IMR-90 (cell line): ENCODE measurements around the gene B3GAT2. TPM values are rescaled to one million over a fixed set of nuclear protein-coding genes. Genes with fewer than 3 reads are reported as not detected.

Experiments used
- ATAC-seq: fragments of 200-7000 bp; cut with Tn5 transposase; 2 replicates; pipeline ENCODE4 v1.9.1; 2020; ENCODE audit warnings: low read depth, mild to moderate bottlenecking, moderate library complexity
- BruUV-seq: library from RNA; stranded (reverse); fragments of 400-500 nt; replicated peaks from 2 replicates; lab custom pipeline; 2021; lab: Mats Ljungman, UMichigan
- CTCF ChIA-PET: fragments of 300-600 bp; formaldehyde crosslinking; extraction: SDS; loops from one replicate; lab custom pipeline; 2021; ENCODE audit warnings: antibody characterized with exemption; lab: Yijun Ruan, JAX
- POLR2A ChIA-PET: fragments of 300-600 bp; sonication (Branson Sonifier 250); formaldehyde crosslinking; loops from one replicate; lab custom pipeline; 2022; ENCODE audit warnings: antibody characterized with exemption; ENCODE audit not compliant: unreplicated experiment; lab: Charles Lee
- DNase-seq: peaks from one replicate; pipeline ENCODE4 v3.0.0; 2013
- H2AFZ ChIP-seq: replicated peaks from 2 replicates; pipeline ENCODE3; 2013; ENCODE audit warnings: low read length, mild to moderate bottlenecking; ENCODE audit not compliant: poor library complexity
- H2AK5ac ChIP-seq: 2 replicates; pipeline ENCODE4 v1.6.1; 2013; ENCODE audit warnings: low read depth, low read length, inconsistent platforms
- H2AK9ac ChIP-seq: replicated peaks from 2 replicates; pipeline ENCODE3; 2013; ENCODE audit warnings: mild to moderate bottlenecking, low read depth, low read length, moderate library complexity; ENCODE audit not compliant: poor library complexity
- H2BK120ac ChIP-seq: 2 replicates; pipeline ENCODE4 v1.6.1; 2013; ENCODE audit warnings: low read depth, low read length, inconsistent platforms
- H2BK15ac ChIP-seq: 3 replicates; pipeline ENCODE4 v1.6.1; 2013; ENCODE audit warnings: low read depth, low read length, inconsistent platforms
- H2BK20ac ChIP-seq: 2 replicates; pipeline ENCODE4 v1.6.1; 2013; ENCODE audit warnings: low read depth, mild to moderate bottlenecking, inconsistent platforms, low read length, moderate library complexity
- H2BK5ac ChIP-seq: 2 replicates; pipeline ENCODE4 v1.6.1; 2013; ENCODE audit warnings: mild to moderate bottlenecking, low read depth, low read length, inconsistent platforms; ENCODE audit not compliant: poor library complexity, severe bottlenecking
- H3K14ac ChIP-seq: replicated peaks from 2 replicates; pipeline ENCODE4 v1.6.1; 2013; ENCODE audit warnings: low read depth, low read length, inconsistent platforms
- H3K18ac ChIP-seq: 2 replicates; pipeline ENCODE4 v1.6.1; 2013; ENCODE audit warnings: low read depth, low read length, control low read depth
- H3K23ac ChIP-seq: 2 replicates; pipeline ENCODE4 v1.6.1; 2013; ENCODE audit warnings: low read depth, low read length, inconsistent platforms
- H3K27ac ChIP-seq: 2 replicates; pipeline ENCODE4 v1.5.1; 2013; ENCODE audit warnings: mild to moderate bottlenecking, control low read depth, low read length; ENCODE audit not compliant: insufficient read depth
- H3K27me3 ChIP-seq: 2 replicates; pipeline ENCODE4 v1.6.1; 2013; ENCODE audit warnings: low read length; ENCODE audit not compliant: control insufficient read depth, insufficient read depth
- H3K36me3 ChIP-seq: 2 replicates; pipeline ENCODE4 v1.6.1; 2013; ENCODE audit warnings: low read length, mixed read lengths; ENCODE audit not compliant: control insufficient read depth, insufficient read depth
- H3K4ac ChIP-seq: 2 replicates; pipeline ENCODE4 v1.6.1; 2013; ENCODE audit warnings: low read depth, low read length, inconsistent platforms
- H3K4me1 ChIP-seq: 2 replicates; pipeline ENCODE4 v1.6.1; 2013; ENCODE audit warnings: low read length, mixed read lengths; ENCODE audit not compliant: control insufficient read depth, insufficient read depth
- H3K4me2 ChIP-seq: 2 replicates; pipeline ENCODE4 v1.6.1; 2013; ENCODE audit warnings: low read depth, mild to moderate bottlenecking, control low read depth, low read length, moderate library complexity
- H3K4me3 ChIP-seq: 2 replicates; pipeline ENCODE4 v1.5.1; 2013; ENCODE audit warnings: low read depth, mild to moderate bottlenecking, control low read depth, low read length, moderate library complexity; ENCODE audit not compliant: insufficient read depth
- H3K56ac ChIP-seq: 2 replicates; pipeline ENCODE4 v1.6.1; 2013; ENCODE audit warnings: low read length, inconsistent platforms; ENCODE audit not compliant: insufficient read depth; ENCODE audit errors: extremely low read depth
- H3K79me1 ChIP-seq, 2 experiments: 2 replicates each; pipeline ENCODE4 v1.6.1; 2013; ENCODE audit warnings: low read length in 2 of 2, inconsistent platforms in 1 of 2, low read depth in 1 of 2
- H3K9ac ChIP-seq: 2 replicates; pipeline ENCODE4 v1.6.1; 2013; ENCODE audit warnings: low read depth, low read length, control low read depth
- H3K9me1 ChIP-seq: 2 replicates; pipeline ENCODE4 v1.6.1; 2013; ENCODE audit warnings: low read length, inconsistent platforms; ENCODE audit not compliant: insufficient read depth
- H3K9me3 ChIP-seq: 2 replicates; pipeline ENCODE4 v1.6.1; 2013; ENCODE audit warnings: low read length; ENCODE audit not compliant: control insufficient read depth, insufficient read depth
- H4K20me1 ChIP-seq: 2 replicates; pipeline ENCODE4 v1.6.1; 2013; ENCODE audit warnings: low read length, inconsistent platforms; ENCODE audit not compliant: insufficient read depth
- H4K5ac ChIP-seq: 2 replicates; pipeline ENCODE4 v1.6.1; 2013; ENCODE audit warnings: mild to moderate bottlenecking, low read depth, low read length, control low read depth
- H4K8ac ChIP-seq, 2 experiments: 2 replicates each; pipeline ENCODE4 v1.6.1; 2013; ENCODE audit warnings: low read depth in 2 of 2, low read length in 2 of 2, control low read depth in 1 of 2, inconsistent platforms in 1 of 2
- H4K91ac ChIP-seq: 2 replicates; pipeline ENCODE4 v1.6.1; 2013; ENCODE audit warnings: low read depth, low read length, inconsistent platforms; ENCODE audit not compliant: insufficient read depth
- BHLHE40 ChIP-seq: fragments of 150-350 bp; IDR thresholded peaks from 2 replicates; pipeline ENCODE4 v1.6.1; 2016; ENCODE audit warnings: mild to moderate bottlenecking, low read depth, low read length
- CEBPB ChIP-seq: IDR thresholded peaks from 2 replicates; pipeline ENCODE4 v1.6.1; 2012; ENCODE audit warnings: low read depth, low read length, improper control_type of control experiment
- FOS ChIP-seq: fragments of 150-350 bp; IDR thresholded peaks from 2 replicates; pipeline ENCODE4 v1.6.1; 2016; ENCODE audit warnings: low read depth, low read length
- MAFK ChIP-seq: IDR thresholded peaks from 2 replicates; pipeline ENCODE4 v1.6.1; 2012; ENCODE audit warnings: low read depth, low read length, improper control_type of control experiment
- NFE2L2 ChIP-seq: fragments of 150-350 bp; IDR thresholded peaks from 2 replicates; pipeline ENCODE4 v1.6.1; 2016; ENCODE audit warnings: low read depth, mild to moderate bottlenecking, low read length
- SMC3 ChIP-seq: fragments of 150-350 bp; IDR thresholded peaks from 2 replicates; pipeline ENCODE4 v1.6.1; 2016; ENCODE audit warnings: low read depth, mild to moderate bottlenecking, antibody characterized with exemption, low read length, moderate library complexity
- WGBS, 2 experiments: methylation state at CpG; one replicate each; pipeline versions ENCODE4 v1.1.5 to v1.1.7; 2013; ENCODE audit warnings: missing lambda C conversion rate in 2 of 2; ENCODE audit not compliant: insufficient read length in 1 of 2; ENCODE audit errors: extremely low coverage in 2 of 2; 5-methylcytosine and 5-hydroxymethylcytosine counted together
- dilution Hi-C: fragments of 300-500 bp; cut with HindIII; formaldehyde crosslinking; loops from one replicate; pipeline ENCODE4 v1.14.3; 2018; ENCODE audit warnings: low sequenced_read_pairs; ENCODE audit not compliant: unreplicated experiment
- in situ Hi-C: fragments of 300-500 bp; cut with MboI; formaldehyde crosslinking; loops from 3 replicates; pipeline ENCODE4 v1.14.3; 2019; ENCODE audit warnings: low sequenced_read_pairs, inconsistent platforms, mixed read lengths
- intact Hi-C: fragments of 100-400 bp; cut with micrococcal nuclease; formaldehyde crosslinking; loops from 2 replicates; pipeline ENCODE4 v1.10.0; 2022
- polyA plus RNA-seq, 3 experiments: library from polyadenylated mRNA; depleted of rRNA; stranded (reverse); fragments of >200 nt; gene quantifications; 2 replicates each; pipeline ENCODE4 v1.2.3, GENCODE V29; 2012; ENCODE audit warnings: low replicate concordance in 1 of 3
- total RNA-seq: library from RNA; depleted of rRNA; stranded (reverse); fragments of >200 nt; gene quantifications from 2 replicates; pipeline ENCODE4 v1.2.3, GENCODE V29; 2012
- TF ChIP-seq, protein P1 (sequence below): fragments of 150-350 bp; IDR thresholded peaks from 2 replicates; pipeline ENCODE4 v1.6.1; 2016; ENCODE audit warnings: low read depth, mild to moderate bottlenecking, low read length, moderate library complexity, borderline replicate concordance

The B3GAT2 gene
- total and polyA plus RNA-seq, 2 of the 4 experiments (the other 2 are of a cell fraction), result 0.02 TPM; not detected in 1

DNA sequence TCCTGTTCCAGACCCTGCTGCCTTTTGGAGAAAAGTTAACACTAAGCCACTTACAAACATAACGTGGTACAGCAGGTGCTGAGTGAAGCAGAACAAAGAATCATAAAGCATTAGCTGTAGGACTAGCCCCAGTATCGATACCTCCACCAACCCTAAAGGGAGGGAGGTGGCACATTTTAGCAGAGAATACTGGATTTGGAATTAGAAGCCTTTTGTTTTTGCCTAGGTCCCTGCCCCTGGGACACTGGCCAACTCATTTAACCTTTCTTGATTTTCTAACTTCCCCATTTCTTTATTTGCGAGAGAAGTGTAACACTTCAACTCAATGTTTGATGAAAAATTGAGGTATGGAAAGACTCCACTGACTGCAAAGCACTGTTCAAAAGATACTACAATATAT is 93.5 kb downstream of the B3GAT2 start:
- Histone ChIP-seq H2BK15ac (no peak overlapping the region), H3K4me2 (no peak overlapping the region), H2BK20ac (no peak overlapping the region), H4K91ac (no peak overlapping the region), H3K27me3 (no peaks in the 10 kb centered on the region), H2AK5ac (no peak overlapping the region), H3K36me3 (no peaks in the 10 kb centered on the region), H3K18ac (no peak overlapping the region), H2BK120ac (no peak overlapping the region), H4K20me1 (no peaks in the 10 kb centered on the region), H3K9me1 (no peaks in the 10 kb centered on the region), H3K4me1 (no peaks in the 10 kb centered on the region), H2AFZ (no peak overlapping the region), H4K5ac (no peak overlapping the region), H2BK5ac (no peak overlapping the region), H3K9ac (no peak overlapping the region), H3K4ac (no peak overlapping the region), H3K4me3 (no peak overlapping the region), H3K14ac (no peak overlapping the region), H3K9me3 (no peaks in the 10 kb centered on the region), H3K56ac (no peak overlapping the region), H2AK9ac (no peak overlapping the region), H3K27ac (no peak overlapping the region), H3K23ac (no peak overlapping the region), H4K8ac (no peak overlapping the region), H3K79me1 (no peaks in the 10 kb centered on the region)
- in situ Hi-C loops, result no loop called here
- ATAC-seq (no peak), DNase-seq (no peak)
- POLR2A ChIA-PET, result interaction anchor here (0.6 kb wide), 1 partner anchor 494 kb away, joined by 3 read pairs; no protein-coding TSS in a partner anchor
- intact Hi-C loops, result no loop called here
- CTCF ChIA-PET, result no interaction called here
- TF ChIP-seq BHLHE40 (no peak), SMC3 (no peak), FOS (no peak), NFE2L2 (no peak), CEBPB (no peak), MAFK (no peak)
- TF ChIP-seq, protein P1, sequence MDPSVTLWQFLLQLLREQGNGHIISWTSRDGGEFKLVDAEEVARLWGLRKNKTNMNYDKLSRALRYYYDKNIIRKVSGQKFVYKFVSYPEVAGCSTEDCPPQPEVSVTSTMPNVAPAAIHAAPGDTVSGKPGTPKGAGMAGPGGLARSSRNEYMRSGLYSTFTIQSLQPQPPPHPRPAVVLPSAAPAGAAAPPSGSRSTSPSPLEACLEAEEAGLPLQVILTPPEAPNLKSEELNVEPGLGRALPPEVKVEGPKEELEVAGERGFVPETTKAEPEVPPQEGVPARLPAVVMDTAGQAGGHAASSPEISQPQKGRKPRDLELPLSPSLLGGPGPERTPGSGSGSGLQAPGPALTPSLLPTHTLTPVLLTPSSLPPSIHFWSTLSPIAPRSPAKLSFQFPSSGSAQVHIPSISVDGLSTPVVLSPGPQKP, result no peak
- no TSS peak for BruUV-seq
- no CpG with 5 or more reads among the region's 3 CpGs for WGBS, 2 experiments
- dilution Hi-C loops, result no loop called here
